Measurements from ENCODE around the gene ACVR1. TPM values are rescaled to one million over a fixed set of nuclear protein-coding genes. Genes with fewer than 3 reads are reported as not detected.

ACVR1 gene
- total and polyA plus RNA-seq, 2 of the 13 experiments (the other 11 are each of a cell fraction or from before 2014, with no cell fraction given), result 2.3 to 5.4 TPM

DNA sequence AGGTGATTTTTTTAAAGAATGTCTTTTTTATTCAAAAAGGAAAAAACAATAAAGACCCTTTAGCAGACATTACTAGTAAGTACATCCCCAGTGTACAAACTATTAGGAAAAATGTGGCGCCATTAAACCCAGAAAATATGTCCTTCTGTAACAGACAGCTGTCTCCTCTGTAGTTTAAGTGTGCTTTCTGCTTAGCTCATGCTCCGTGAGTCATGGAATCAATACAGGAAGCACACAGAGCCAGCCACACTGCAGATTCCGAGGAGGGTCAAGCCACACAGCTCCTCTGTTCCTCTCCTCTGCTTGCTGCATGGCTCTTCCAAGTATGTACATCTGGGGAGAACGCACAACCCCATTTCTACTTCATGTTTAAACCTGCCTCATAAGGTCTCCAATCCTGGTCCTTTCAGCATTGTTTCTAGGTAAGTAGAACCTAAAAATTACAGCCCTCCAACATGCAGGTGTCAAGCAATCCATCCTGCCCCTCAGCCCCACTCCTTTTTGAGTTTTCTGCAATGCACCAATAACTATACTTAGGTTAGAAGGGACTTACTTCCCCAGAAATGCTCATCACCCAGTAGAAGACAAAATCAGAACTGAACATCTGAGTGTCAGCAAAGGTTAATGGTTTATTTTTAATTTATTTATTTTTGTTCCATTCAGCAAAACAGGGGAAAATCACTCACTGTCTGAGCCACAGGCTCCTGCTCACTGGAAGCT lies 37.5 kb downstream of the ACVR1 start (continued):
- TF ChIP-seq ZNF570 (CRISPR knock-in tag; IDR thresholded peaks at IDR 0.05; ENCODE audit: borderline replicate concordance), result no peak
- TF ChIP-seq PPARG (CRISPR knock-in tag; conservative IDR thresholded peaks at IDR 0.05), result 0 out of 2 replicates have a peak, but pooled peaks have one; percentile 19
- peak; percentile 73 for TF ChIP-seq KAT8 (CRISPR knock-in tag; IDR thresholded peaks at IDR 0.05)
- TF ChIP-seq FOXA3 (CRISPR knock-in tag; IDR thresholded peaks at IDR 0.05), result peak; percentile 79
- TF ChIP-seq TGIF2 (CRISPR knock-in tag; IDR thresholded peaks at IDR 0.05), result peak; percentile 52; the same call in 1 of the 2 replicates
- no peak for TF ChIP-seq CHD2 (IDR thresholded peaks at IDR 0.05; ENCODE audit: low read depth, low read length)
- no peak for TF ChIP-seq EZH2 (conservative IDR thresholded peaks at IDR 0.05; ENCODE audit: low read depth, low read length)
- TF ChIP-seq SAP130 (CRISPR knock-in tag; IDR thresholded peaks at IDR 0.05; ENCODE audit: low read depth), result peak; percentile 86
- TF ChIP-seq MED1 (CRISPR knock-in tag; IDR thresholded peaks at IDR 0.05), result peak; percentile 28; the same call in 1 of the 2 replicates
- no peak for TF ChIP-seq DNMT3B (CRISPR knock-in tag; conservative IDR thresholded peaks at IDR 0.05)
- no peak for TF ChIP-seq NAIF1 (CRISPR knock-in tag; IDR thresholded peaks at IDR 0.05; ENCODE audit: borderline replicate concordance)
- TF ChIP-seq HINFP (CRISPR knock-in tag; IDR thresholded peaks at IDR 0.05; ENCODE audit: low read depth), result no peak
- TF ChIP-seq MYPOP (CRISPR knock-in tag; IDR thresholded peaks at IDR 0.05), result no peak
- TF ChIP-seq U2AF2 (IDR thresholded peaks at IDR 0.05; ENCODE audit: low read depth, low read length), result no peak
- TF ChIP-seq ZBTB4 (CRISPR knock-in tag; IDR thresholded peaks at IDR 0.05; ENCODE audit: borderline replicate concordance), result no peak
- peak; percentile 90 for TF ChIP-seq IRF2 (CRISPR knock-in tag; IDR thresholded peaks at IDR 0.05)
- peak; percentile 74 for TF ChIP-seq ZKSCAN8 (CRISPR knock-in tag; IDR thresholded peaks at IDR 0.05; ENCODE audit: borderline replicate concordance)
- TF ChIP-seq ELF3 (CRISPR knock-in tag; IDR thresholded peaks at IDR 0.05), result peak; percentile 95
- TF ChIP-seq MXD4 (CRISPR knock-in tag; IDR thresholded peaks at IDR 0.05), result peak; percentile 83
- TF ChIP-seq CHD4 (IDR thresholded peaks at IDR 0.05; ENCODE audit: borderline replicate concordance, low read length), result peak; percentile 27; the same call in 1 of the 2 replicates
- TF ChIP-seq, protein P1, sequence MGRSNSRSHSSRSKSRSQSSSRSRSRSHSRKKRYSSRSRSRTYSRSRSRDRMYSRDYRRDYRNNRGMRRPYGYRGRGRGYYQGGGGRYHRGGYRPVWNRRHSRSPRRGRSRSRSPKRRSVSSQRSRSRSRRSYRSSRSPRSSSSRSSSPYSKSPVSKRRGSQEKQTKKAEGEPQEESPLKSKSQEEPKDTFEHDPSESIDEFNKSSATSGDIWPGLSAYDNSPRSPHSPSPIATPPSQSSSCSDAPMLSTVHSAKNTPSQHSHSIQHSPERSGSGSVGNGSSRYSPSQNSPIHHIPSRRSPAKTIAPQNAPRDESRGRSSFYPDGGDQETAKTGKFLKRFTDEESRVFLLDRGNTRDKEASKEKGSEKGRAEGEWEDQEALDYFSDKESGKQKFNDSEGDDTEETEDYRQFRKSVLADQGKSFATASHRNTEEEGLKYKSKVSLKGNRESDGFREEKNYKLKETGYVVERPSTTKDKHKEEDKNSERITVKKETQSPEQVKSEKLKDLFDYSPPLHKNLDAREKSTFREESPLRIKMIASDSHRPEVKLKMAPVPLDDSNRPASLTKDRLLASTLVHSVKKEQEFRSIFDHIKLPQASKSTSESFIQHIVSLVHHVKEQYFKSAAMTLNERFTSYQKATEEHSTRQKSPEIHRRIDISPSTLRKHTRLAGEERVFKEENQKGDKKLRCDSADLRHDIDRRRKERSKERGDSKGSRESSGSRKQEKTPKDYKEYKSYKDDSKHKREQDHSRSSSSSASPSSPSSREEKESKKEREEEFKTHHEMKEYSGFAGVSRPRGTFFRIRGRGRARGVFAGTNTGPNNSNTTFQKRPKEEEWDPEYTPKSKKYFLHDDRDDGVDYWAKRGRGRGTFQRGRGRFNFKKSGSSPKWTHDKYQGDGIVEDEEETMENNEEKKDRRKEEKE (IDR thresholded peaks at IDR 0.05), result no peak
- 0 out of 2 replicates have a peak, but pooled peaks have one; percentile 14 for TF ChIP-seq ZSCAN9 (CRISPR knock-in tag; IDR thresholded peaks at IDR 0.05; ENCODE audit: borderline replicate concordance)
- TF ChIP-seq RFX5 (IDR thresholded peaks at IDR 0.05; ENCODE audit: low read depth, low read length), result no peak
